Suppressor macrophage treated with lipopolysaccharide for 1 hour (primary cell): ENCODE data around the gene PRKCSH.
A peak's percentile ranks its signal among the peaks of the same experiment; 100 is the strongest.

ENCODE experiments used
- DNase-seq, 3 donors: peaks; one replicate each; pipeline ENCODE4 v3.0.0-alpha.2; 2020 to 2022

The PRKCSH gene

DNA sequence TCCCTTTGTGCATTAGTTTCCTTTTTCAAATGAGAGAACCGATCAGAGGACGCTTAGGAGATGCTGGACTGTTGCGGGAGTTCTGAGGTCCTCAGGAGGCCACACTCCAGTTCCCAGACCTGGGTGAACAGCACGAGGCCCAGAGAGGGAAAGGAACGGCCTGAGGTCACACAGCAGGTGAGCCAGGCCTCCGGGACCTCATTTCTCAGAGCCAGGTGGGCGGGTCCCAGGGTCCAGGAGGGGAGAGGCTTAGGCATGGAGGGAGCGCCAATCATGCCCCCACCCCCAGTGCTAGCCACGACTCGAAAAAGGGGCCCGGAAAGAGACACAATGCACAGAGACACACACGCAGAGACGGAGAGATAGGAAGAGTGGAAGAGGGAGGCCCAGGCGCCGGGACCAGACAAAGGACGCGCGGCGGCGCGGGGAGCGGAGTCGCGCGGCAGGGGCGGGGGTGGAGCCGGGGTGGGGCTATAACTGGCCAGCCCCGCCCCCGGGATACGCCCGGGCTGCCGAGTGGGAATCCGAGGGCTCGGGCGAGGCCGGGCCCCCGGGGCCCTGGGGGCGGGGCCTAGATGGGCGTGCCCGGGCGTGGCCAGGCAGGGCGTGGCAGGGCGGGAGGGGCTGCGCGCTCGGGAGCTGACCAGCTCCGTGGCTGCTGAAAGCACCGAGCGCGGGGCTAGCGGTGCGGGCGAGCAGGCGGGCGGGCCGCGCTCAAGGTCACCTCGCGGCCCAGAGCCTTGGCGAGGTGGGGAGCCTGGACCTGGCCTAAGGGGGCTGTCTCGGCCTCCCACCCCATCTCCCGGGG lies 43.9 kb downstream of the PRKCSH start:
- peak; percentile 51 to 75 (median 54) for DNase-seq

DNA sequence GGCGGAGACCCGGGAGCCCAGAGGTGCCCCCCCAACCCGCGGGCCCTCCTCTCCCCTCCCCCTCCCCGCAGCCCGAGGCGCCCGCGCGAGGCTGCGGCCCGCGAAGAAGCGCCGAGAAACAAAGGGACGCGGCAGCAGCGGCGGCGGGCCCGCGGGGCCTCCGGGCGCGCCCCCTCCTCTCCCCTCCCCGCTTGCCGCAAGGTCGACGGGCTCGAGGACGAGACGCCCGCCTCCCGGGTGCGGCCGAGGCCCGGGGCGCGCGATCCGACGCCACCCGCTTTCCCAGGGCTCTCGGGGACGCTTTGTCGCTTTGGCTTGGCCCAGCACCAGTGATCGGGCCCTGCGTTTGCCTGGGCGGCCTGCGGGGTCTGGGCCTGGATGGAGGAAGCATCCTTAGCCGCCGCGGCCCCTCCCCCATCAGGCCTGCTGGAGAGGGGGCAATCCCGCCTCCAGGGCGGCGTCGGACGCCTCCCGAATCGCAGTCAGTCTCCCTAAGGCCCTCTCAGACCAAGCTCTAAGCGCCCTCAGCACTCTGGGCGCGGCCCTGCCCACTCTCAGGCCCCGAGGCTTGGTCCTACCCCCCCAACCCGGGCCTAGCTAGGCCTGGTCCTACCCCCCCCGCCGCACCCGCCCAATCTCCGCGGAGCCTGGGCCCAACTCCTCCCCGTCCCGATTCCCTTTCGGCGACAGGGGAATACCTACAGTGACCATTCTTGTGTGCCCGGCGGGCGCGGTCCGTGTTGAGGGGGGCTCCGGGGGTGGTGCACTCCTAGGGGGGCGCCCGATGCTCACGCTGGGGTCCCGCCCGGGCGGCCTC lies 44.7 kb downstream of the PRKCSH start:
- DNase-seq: no peak

GRCh38 chr19:11480715-11481533 lies 45.5 kb downstream of the PRKCSH start, which contains the start of gene ELAVL3:
Gene ELAVL3, minus strand, starts transcription at chr19:11481046. Its CDS starts 438 bp downstream, at chr19:11480608.
- no peak for DNase-seq

DNA sequence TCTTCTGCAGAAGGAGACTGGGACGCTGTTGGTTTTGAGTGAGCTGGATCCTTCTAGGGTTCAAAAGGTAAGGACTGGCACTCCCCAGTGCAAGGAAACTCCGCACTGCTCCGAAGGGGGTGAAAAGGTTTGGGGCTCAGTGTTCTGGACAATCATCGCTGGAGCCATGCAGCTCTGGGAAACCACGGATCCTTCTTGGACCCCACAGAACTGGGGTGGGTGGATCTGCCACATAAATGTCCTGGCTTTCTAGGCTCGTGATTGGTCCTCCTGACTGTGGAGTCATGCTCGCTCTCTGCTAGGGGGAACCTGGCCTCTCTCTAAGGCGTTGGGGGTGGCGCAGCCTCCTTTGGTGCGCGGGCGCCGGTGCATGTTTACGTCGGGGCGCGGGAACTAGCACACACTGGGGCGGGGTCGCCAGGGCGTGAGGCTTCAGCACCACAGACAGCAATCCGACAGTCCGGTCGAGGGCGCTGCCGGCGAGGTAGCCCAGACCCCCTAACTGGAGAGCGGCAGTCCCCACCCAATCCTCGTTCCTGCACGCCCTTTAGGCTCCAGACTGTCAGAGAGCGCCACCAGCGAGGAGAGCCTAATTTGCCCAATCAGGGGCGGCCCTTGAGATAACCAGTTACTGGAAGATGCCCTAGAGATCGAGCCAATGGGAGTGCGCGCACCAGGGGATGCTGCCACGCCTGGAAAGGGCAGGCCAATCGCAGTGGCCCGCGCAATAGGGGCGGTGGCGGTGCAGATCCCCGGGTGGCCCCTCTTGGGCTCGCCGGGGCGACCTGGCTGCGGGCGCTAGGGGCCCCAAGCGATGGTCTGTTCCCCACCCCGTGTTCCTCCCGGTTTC lies 46.3 kb downstream of the PRKCSH start:
- peak; percentile 78 to 87 (median 80) for DNase-seq

- peak; percentile 88 to 96 (median 92) for DNase-seq
These were observed 47.1 kb downstream of the PRKCSH start for GRCh38 chr19:11482384-11483050.

GRCh38 chr19:11483366-11484111 lies 48.1 kb downstream of the PRKCSH start:
- DNase-seq: no peak

- no peak for DNase-seq
These were observed 49.9 kb downstream of the PRKCSH start for GRCh38 chr19:11485245-11485837.

- DNase-seq: no peak
These were observed 51.4 kb downstream of the PRKCSH start for GRCh38 chr19:11486661-11487503.

- no peak for DNase-seq
These were observed 53.9 kb downstream of the PRKCSH start for GRCh38 chr19:11489378-11489777.

GRCh38 chr19:11494634-11495285 lies 59.3 kb downstream of the PRKCSH start:
- no peak for DNase-seq

- DNase-seq: no peak
These were observed 60.0 kb downstream of the PRKCSH start for GRCh38 chr19:11495481-11495880.

GRCh38 chr19:11495885-11496284 lies 60.5 kb downstream of the PRKCSH start:
- DNase-seq: no peak

GRCh38 chr19:11496391-11497163 lies 61.1 kb downstream of the PRKCSH start:
- DNase-seq: peak; percentile 79 to 86 (median 79)

- no peak for DNase-seq
These were observed 63.8 kb downstream of the PRKCSH start for GRCh38 chr19:11499220-11499726.

GRCh38 chr19:11499890-11500420 lies 64.5 kb downstream of the PRKCSH start:
- no peak for DNase-seq
